BLaER1 treated with 17β-estradiol and CSF1 and Interleukin-3, amounts not matched to agents 10 nM and 100 nM (cell line): ENCODE data around the gene FHOD3.
"Not testable (repeated sequence)": the region's sequence is repeated elsewhere in the genome, so short reads cannot be mapped to it uniquely, and the experiment has no call there.

Experiments
- H3K27ac ChIP-seq, 11 experiments: shearing (Covaris generic); formaldehyde crosslinking; 2 replicates each; pipeline ENCODE4 v1.8.1; 2022
- H3K27me3 ChIP-seq, 11 experiments: shearing (Covaris generic); formaldehyde crosslinking; 2 replicates each; pipeline ENCODE4 v1.8.1; 2022
- H3K36me3 ChIP-seq, 11 experiments: shearing (Covaris generic); formaldehyde crosslinking; 2 replicates each; pipeline ENCODE4 v1.8.1; 2022
- H3K4me1 ChIP-seq, 10 experiments: shearing (Covaris generic); formaldehyde crosslinking; 2 replicates each; pipeline ENCODE4 v1.8.1; 2022
- H3K4me2 ChIP-seq, 11 experiments: shearing (Covaris generic); formaldehyde crosslinking; 2 replicates each; pipeline ENCODE4 v1.8.1; 2022
- H3K4me3 ChIP-seq, 10 experiments: shearing (Covaris generic); formaldehyde crosslinking; 2 replicates each; pipeline ENCODE4 v1.8.1; 2022
- H3K9ac ChIP-seq, 11 experiments: shearing (Covaris generic); formaldehyde crosslinking; 2 replicates each; pipeline ENCODE4 v1.8.1; 2022
- H3K9me3 ChIP-seq, 11 experiments: shearing (Covaris generic); formaldehyde crosslinking; replicated peaks in 1 of 11; 2 replicates each; pipeline ENCODE4 v1.8.1; 2022
- H4K20me1 ChIP-seq, 11 experiments: shearing (Covaris generic); formaldehyde crosslinking; 2 replicates each; pipeline ENCODE4 v1.8.1; 2022
- Cebpa-rat ChIP-seq, 11 experiments: shearing (Covaris generic); IDR thresholded peaks; 2 replicates each; pipeline ENCODE4 v1.8.1; 2022

FHOD3 gene

GRCh38 chr18:36537289-36537688 lies 239.8 kb downstream of the FHOD3 start:
- H3K27me3 ChIP-seq, result no peaks in the 10 kb centered on the region

GRCh38 chr18:36539674-36540231 lies 242.2 kb downstream of the FHOD3 start:
- no peaks in the 10 kb centered on the region for H3K27me3 ChIP-seq
- H3K4me3 ChIP-seq, result no peak overlapping the region
- H3K9me3 ChIP-seq, result no peaks in the 10 kb centered on the region
- TF ChIP-seq Cebpa-rat (IDR thresholded peaks at IDR 0.05), result no peak
- no peak overlapping the region for H3K9ac ChIP-seq
- H4K20me1 ChIP-seq, result no peaks in the 10 kb centered on the region
- no peak overlapping the region for H3K27ac ChIP-seq
- no peak overlapping the region for H3K4me2 ChIP-seq
- no peaks in the 10 kb centered on the region for H3K36me3 ChIP-seq
- peaks cover 0 to 7% (median 6%) of the 10 kb centered on the region in 10 experiments; a peak in 18 of 20 replicates for H3K4me1 ChIP-seq

More at GRCh38 chr18:36537289-36537688, 239.8 kb downstream of the FHOD3 start:
- H3K4me2 ChIP-seq, result no peak overlapping the region
- TF ChIP-seq Cebpa-rat (IDR thresholded peaks at IDR 0.05), result no peak
- no peaks in the 10 kb centered on the region for H3K36me3 ChIP-seq
- H3K9ac ChIP-seq, result no peak overlapping the region
- H3K9me3 ChIP-seq, result no peaks in the 10 kb centered on the region
- peaks cover 16 to 28% (median 24%) of the 10 kb centered on the region in 10 experiments for H3K4me1 ChIP-seq
- H4K20me1 ChIP-seq, result no peaks in the 10 kb centered on the region
- H3K27ac ChIP-seq, result no peak overlapping the region
- no peak overlapping the region for H3K4me3 ChIP-seq

- no peak for TF ChIP-seq Cebpa-rat (IDR thresholded peaks at IDR 0.05)
- Histone ChIP-seq H3K9me3 (no peaks in the 10 kb centered on the region), H3K4me1 (no peaks in the 10 kb centered on the region), H3K4me2 (no peak overlapping the region), H4K20me1 (no peaks in the 10 kb centered on the region), H3K9ac (no peak overlapping the region), H3K27me3 (no peaks in the 10 kb centered on the region), H3K4me3 (no peak overlapping the region), H3K36me3 (no peaks in the 10 kb centered on the region), H3K27ac (no peak overlapping the region)
Measured at GRCh38 chr18:36543030-36543429, 245.5 kb downstream of the FHOD3 start.

- Histone ChIP-seq H3K36me3 (no peaks in the 10 kb centered on the region), H3K9ac (no peak overlapping the region)
Measured at GRCh38 chr18:36543991-36544725, 246.6 kb downstream of the FHOD3 start.

GRCh38 chr18:36545821-36546427 lies 248.4 kb downstream of the FHOD3 start:
- Histone ChIP-seq H3K27me3 (no peaks in the 10 kb centered on the region), H3K4me1 (no peaks in the 10 kb centered on the region), H3K9me3 (peaks cover 0 to 9% (median 3%) of the 10 kb centered on the region in 11 experiments; a peak in 6 of 22 replicates), H3K9ac (no peak overlapping the region), H3K36me3 (no peaks in the 10 kb centered on the region), H3K27ac (no peak overlapping the region), H3K4me3 (no peak overlapping the region), H4K20me1 (no peaks in the 10 kb centered on the region), H3K4me2 (no peak overlapping the region)
- no peak for TF ChIP-seq Cebpa-rat (IDR thresholded peaks at IDR 0.05)

More at GRCh38 chr18:36543991-36544725, 246.6 kb downstream of the FHOD3 start:
- H3K4me2 ChIP-seq, result no peak overlapping the region
- H3K4me1 ChIP-seq, result no peaks in the 10 kb centered on the region
- H4K20me1 ChIP-seq, result no peaks in the 10 kb centered on the region
- no peak for TF ChIP-seq Cebpa-rat (IDR thresholded peaks at IDR 0.05)
- H3K27ac ChIP-seq, result no peak overlapping the region
- no peaks in the 10 kb centered on the region for H3K27me3 ChIP-seq
- no peak overlapping the region for H3K4me3 ChIP-seq
- peaks cover 0 to 9% (median 0%) of the 10 kb centered on the region in 11 experiments; a peak in 4 of 22 replicates for H3K9me3 ChIP-seq

- no peaks in the 10 kb centered on the region for H3K36me3 ChIP-seq
- no peaks in the 10 kb centered on the region for H3K4me1 ChIP-seq
- H3K4me2 ChIP-seq, result no peak overlapping the region
- no peak overlapping the region for H3K9ac ChIP-seq
- no peak for TF ChIP-seq Cebpa-rat (IDR thresholded peaks at IDR 0.05)
- H4K20me1 ChIP-seq, result no peaks in the 10 kb centered on the region
- H3K27me3 ChIP-seq, result no peaks in the 10 kb centered on the region
- no peak overlapping the region for H3K4me3 ChIP-seq
- no peak overlapping the region for H3K27ac ChIP-seq
- H3K9me3 ChIP-seq, result peaks cover 0 to 9% (median 3%) of the 10 kb centered on the region in 11 experiments; a peak in 6 of 22 replicates
Measured at GRCh38 chr18:36546876-36547275, 249.4 kb downstream of the FHOD3 start.

GRCh38 chr18:36547544-36547943 lies 250.0 kb downstream of the FHOD3 start:
- no peak overlapping the region for H3K27ac ChIP-seq
- no peaks in the 10 kb centered on the region for H3K4me1 ChIP-seq
- H4K20me1 ChIP-seq, result no peaks in the 10 kb centered on the region
- no peak for TF ChIP-seq Cebpa-rat (IDR thresholded peaks at IDR 0.05)
- H3K4me2 ChIP-seq, result no peak overlapping the region
- no peaks in the 10 kb centered on the region for H3K36me3 ChIP-seq
- H3K27me3 ChIP-seq, result no peaks in the 10 kb centered on the region
- peaks cover 0 to 9% (median 3%) of the 10 kb centered on the region in 11 experiments; a peak in 6 of 22 replicates for H3K9me3 ChIP-seq
- no peak overlapping the region for H3K9ac ChIP-seq
- no peak overlapping the region for H3K4me3 ChIP-seq

- not testable (repeated sequence) for H3K9ac ChIP-seq, H3K27me3 ChIP-seq, H3K4me1 ChIP-seq, H3K4me2 ChIP-seq, H3K36me3 ChIP-seq, H3K4me3 ChIP-seq, H4K20me1 ChIP-seq, H3K27ac ChIP-seq
- H3K9me3 ChIP-seq, result peaks cover 0 to 16% (median 3%) of the 10 kb centered on the region in 11 experiments; a peak in 9 of 22 replicates
Measured at GRCh38 chr18:36551274-36551673, 253.8 kb downstream of the FHOD3 start.

- no peaks in the 10 kb centered on the region for H3K27me3 ChIP-seq
- H3K4me1 ChIP-seq, result no peaks in the 10 kb centered on the region
- no peak overlapping the region for H3K4me3 ChIP-seq
- no peak overlapping the region for H3K9ac ChIP-seq
- H3K36me3 ChIP-seq, result no peaks in the 10 kb centered on the region
- H3K9me3 ChIP-seq, result peaks cover 0 to 6% (median 0%) of the 10 kb centered on the region in 11 experiments; a peak in 3 of 22 replicates
- no peak for TF ChIP-seq Cebpa-rat (IDR thresholded peaks at IDR 0.05)
- no peak overlapping the region for H3K27ac ChIP-seq
- no peaks in the 10 kb centered on the region for H4K20me1 ChIP-seq
- no peak overlapping the region for H3K4me2 ChIP-seq
Measured at GRCh38 chr18:36558234-36558633, 260.7 kb downstream of the FHOD3 start.
